Stimulated activated CD8-positive, alpha-beta memory T cell treated with anti-CD3 and anti-CD28 coated beads, Interleukin-12 subunit alpha, Interleukin-12 subunit beta, amount 100 ng/mL, for 4 hours (primary cell): ENCODE results near the gene ISOC2.

Source experiments
- DNase-seq: peaks from one replicate; pipeline ENCODE4 v3.0.0-alpha.2; 2020; ENCODE audit warnings: low read depth

Gene ISOC2

GRCh38 chr19:55406826-55407549 lies 54.5 kb downstream of the ISOC2 start:
- DNase-seq: no peak

GRCh38 chr19:55406091-55406825 lies 55.2 kb downstream of the ISOC2 start:
- DNase-seq: no peak

DNA sequence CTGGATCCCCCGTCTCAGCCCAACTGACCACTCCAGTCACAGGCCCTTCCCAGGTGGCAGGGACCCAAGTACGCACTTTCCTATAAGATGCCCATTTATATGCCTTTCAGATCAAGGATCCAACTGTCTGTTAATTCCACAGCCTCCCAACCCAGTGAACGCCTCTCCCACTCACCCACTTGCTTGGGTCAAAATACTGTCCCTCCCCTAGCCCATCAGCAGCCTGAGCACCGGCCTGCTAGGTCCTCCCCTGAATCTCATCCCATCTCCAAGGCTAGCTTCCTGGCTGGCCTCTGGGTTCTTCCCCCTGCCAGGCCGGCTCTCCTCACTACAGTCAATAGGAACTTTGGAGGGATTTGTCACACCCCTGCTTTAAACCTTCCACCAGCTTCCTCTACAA lies 55.8 kb downstream of the ISOC2 start:
- no peak for DNase-seq
